DND-41 (cell line): ENCODE data around the gene PRKCB.

ENCODE experiments used
- ATAC-seq: fragments of 200-7000 bp; cut with Tn5 transposase; 3 replicates; pipeline ENCODE4 v1.9.1; 2021; ENCODE audit warnings: low read depth; ENCODE audit not compliant: insufficient read depth
- DNase-seq: peaks from one replicate; pipeline ENCODE4 v3.0.0-alpha.2; 2020
- H2AFZ ChIP-seq: 2 replicates; pipeline ENCODE4 v1.6.0; 2012; ENCODE audit warnings: low read depth, low read length
- H3K27ac ChIP-seq: 2 replicates; pipeline ENCODE4 v1.5.1; 2012; ENCODE audit warnings: low read length, inconsistent platforms
- H3K27me3 ChIP-seq: fragments of 200-600 bp; sonication (generic); 2 replicates; pipeline ENCODE4 v1.6.0; 2012; ENCODE audit warnings: low read length, mild to moderate bottlenecking, inconsistent platforms; ENCODE audit not compliant: insufficient read depth, poor library complexity
- H3K36me3 ChIP-seq: 2 replicates; pipeline ENCODE4 v1.5.1; 2012; ENCODE audit warnings: low read length, inconsistent platforms; ENCODE audit not compliant: insufficient read depth
- H3K4me1 ChIP-seq: 2 replicates; pipeline ENCODE4 v1.5.1; 2012; ENCODE audit warnings: mild to moderate bottlenecking, low read length; ENCODE audit not compliant: insufficient read depth
- H3K4me2 ChIP-seq: 2 replicates; pipeline ENCODE4 v1.6.0; 2012; ENCODE audit warnings: mild to moderate bottlenecking, moderate library complexity, low read length, inconsistent platforms; ENCODE audit not compliant: insufficient read depth
- H3K4me3 ChIP-seq, 2 experiments: fragments of 200-600 bp in 1 of 2; shearing (Covaris generic) in 1 of 2; 2 replicates each; pipeline ENCODE4 v1.5.1; 2012 to 2016; ENCODE audit warnings: inconsistent platforms in 2 of 2, low read length in 2 of 2, mild to moderate bottlenecking in 2 of 2, low read depth in 1 of 2, moderate library complexity in 1 of 2
- H3K79me2 ChIP-seq: 2 replicates; pipeline ENCODE4 v1.6.0; 2012; ENCODE audit warnings: low read length, inconsistent platforms; ENCODE audit not compliant: insufficient read depth
- H3K9ac ChIP-seq: 2 replicates; pipeline ENCODE4 v1.6.0; 2012; ENCODE audit warnings: low read depth, mild to moderate bottlenecking, inconsistent platforms, low read length, moderate library complexity
- H3K9me3 ChIP-seq: 2 replicates; pipeline ENCODE4 v1.5.1; 2012; ENCODE audit warnings: low read length, moderate library complexity, mild to moderate bottlenecking, inconsistent platforms; ENCODE audit not compliant: insufficient read depth, severe bottlenecking
- H4K20me1 ChIP-seq: 2 replicates; pipeline ENCODE4 v1.6.0; 2012; ENCODE audit warnings: low read length; ENCODE audit not compliant: insufficient read depth
- EZH2 ChIP-seq: IDR thresholded peaks from 3 replicates; pipeline ENCODE4 v1.6.1; 2012; ENCODE audit warnings: borderline replicate concordance, low read depth, mild to moderate bottlenecking, moderate library complexity, low read length, inconsistent platforms; ENCODE audit not compliant: severe bottlenecking
- TF ChIP-seq, protein P1 (sequence below): IDR thresholded peaks from 2 replicates; pipeline ENCODE4 v1.5.1; 2012; ENCODE audit warnings: borderline replicate concordance, low read length, moderate library complexity, mild to moderate bottlenecking; ENCODE audit not compliant: poor library complexity, severe bottlenecking; ENCODE audit errors: extremely low read depth

PRKCB gene

DNA sequence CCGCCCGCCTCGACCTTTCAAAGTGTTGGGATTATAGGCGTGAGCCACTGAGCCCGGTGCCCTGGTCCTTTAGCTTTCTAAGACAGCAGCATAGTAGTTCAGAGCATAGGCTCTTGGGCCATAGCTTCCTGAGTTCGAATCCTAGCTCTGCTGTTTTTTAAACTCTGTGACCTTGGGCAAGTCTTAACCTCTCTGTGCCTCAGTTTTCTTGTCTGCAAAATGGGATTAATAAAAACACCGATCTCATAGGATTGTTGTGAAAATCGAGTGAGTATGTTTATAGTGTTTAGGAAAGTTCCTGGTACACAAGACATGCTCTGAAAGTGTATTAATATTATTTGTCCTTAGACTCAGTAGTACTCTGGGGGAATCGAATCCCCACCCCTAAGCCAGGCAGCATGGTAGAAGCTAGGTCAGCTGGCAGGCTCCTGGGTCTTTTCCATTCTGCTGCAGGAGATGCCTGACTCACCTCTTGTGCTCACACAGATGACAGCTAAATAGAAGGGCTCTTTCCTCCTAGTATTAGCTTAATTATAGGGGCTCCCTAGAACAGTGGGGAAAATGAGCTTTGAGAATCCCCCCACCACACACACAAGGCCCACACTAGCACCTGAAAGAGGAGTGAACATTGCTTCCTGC lies 44.1 kb downstream of the PRKCB start:
- peaks cover 62% of the 10 kb centered on the region for H3K4me1 ChIP-seq
- TF ChIP-seq, protein P1, sequence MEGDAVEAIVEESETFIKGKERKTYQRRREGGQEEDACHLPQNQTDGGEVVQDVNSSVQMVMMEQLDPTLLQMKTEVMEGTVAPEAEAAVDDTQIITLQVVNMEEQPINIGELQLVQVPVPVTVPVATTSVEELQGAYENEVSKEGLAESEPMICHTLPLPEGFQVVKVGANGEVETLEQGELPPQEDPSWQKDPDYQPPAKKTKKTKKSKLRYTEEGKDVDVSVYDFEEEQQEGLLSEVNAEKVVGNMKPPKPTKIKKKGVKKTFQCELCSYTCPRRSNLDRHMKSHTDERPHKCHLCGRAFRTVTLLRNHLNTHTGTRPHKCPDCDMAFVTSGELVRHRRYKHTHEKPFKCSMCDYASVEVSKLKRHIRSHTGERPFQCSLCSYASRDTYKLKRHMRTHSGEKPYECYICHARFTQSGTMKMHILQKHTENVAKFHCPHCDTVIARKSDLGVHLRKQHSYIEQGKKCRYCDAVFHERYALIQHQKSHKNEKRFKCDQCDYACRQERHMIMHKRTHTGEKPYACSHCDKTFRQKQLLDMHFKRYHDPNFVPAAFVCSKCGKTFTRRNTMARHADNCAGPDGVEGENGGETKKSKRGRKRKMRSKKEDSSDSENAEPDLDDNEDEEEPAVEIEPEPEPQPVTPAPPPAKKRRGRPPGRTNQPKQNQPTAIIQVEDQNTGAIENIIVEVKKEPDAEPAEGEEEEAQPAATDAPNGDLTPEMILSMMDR, result no peak
- TF ChIP-seq EZH2, result no peak
- peaks cover 55% of the 10 kb centered on the region for H3K79me2 ChIP-seq
- ATAC-seq (no peak), DNase-seq (no peak)
- no peaks in the 10 kb centered on the region for H3K27me3 ChIP-seq
- H3K4me3 ChIP-seq, result no peak overlapping the region
- no peaks in the 10 kb centered on the region for H3K9me3 ChIP-seq
- H3K27ac ChIP-seq, result peak overlapping the region; percentile 66
- peak overlapping the region; percentile 12 for H3K4me2 ChIP-seq
- H4K20me1 ChIP-seq, result no peaks in the 10 kb centered on the region
- no peak overlapping the region for H3K9ac ChIP-seq
- 0 out of 2 replicates have a peak, but pooled peaks cover 4% of the 10 kb centered on the region for H3K36me3 ChIP-seq
- no peak overlapping the region for H2AFZ ChIP-seq

DNA sequence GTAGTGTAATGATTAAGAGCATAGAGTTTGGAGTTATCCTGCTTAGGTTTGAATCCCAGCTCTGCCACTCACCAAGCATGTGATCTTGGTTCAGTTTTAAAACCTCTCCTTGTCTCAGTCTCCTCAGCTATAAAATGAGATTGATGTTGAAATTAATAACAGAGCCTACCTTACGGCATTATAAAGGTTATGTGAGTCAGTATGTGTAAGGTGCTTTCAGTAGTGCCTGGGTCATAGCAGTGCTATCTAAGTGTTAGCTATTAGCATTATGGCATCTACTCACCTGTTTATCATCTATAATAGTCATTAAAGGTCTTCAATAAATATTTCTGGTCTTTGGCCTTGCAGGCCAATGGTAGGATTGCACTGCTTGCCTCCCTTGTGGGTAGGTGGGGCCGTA lies 53.4 kb downstream of the PRKCB start:
- Histone ChIP-seq H3K4me2 (no peak overlapping the region), H3K27me3 (no peaks in the 10 kb centered on the region), H3K4me1 (0 out of 2 replicates have a peak, but pooled peaks cover 2% of the 10 kb centered on the region), H4K20me1 (no peaks in the 10 kb centered on the region), H3K36me3 (peaks cover 11% of the 10 kb centered on the region; the same call in 1 of the 2 replicates), H3K79me2 (peaks cover 55% of the 10 kb centered on the region), H3K27ac (no peak overlapping the region), H2AFZ (no peak overlapping the region), H3K9ac (no peak overlapping the region), H3K9me3 (no peaks in the 10 kb centered on the region), H3K4me3 (no peak overlapping the region)
- DNase-seq (no peak), ATAC-seq (no peak)
- TF ChIP-seq EZH2, result no peak
- TF ChIP-seq, protein P1, result no peak

- TF ChIP-seq EZH2, result no peak
- TF ChIP-seq, protein P1, result no peak
- Histone ChIP-seq H3K36me3 (peaks cover 4% of the 10 kb centered on the region; the same call in 1 of the 2 replicates), H2AFZ (no peak overlapping the region), H3K79me2 (peaks cover 49% of the 10 kb centered on the region), H3K4me2 (no peak overlapping the region), H3K4me3 (no peak overlapping the region), H3K4me1 (peaks cover 39% of the 10 kb centered on the region), H3K27me3 (no peaks in the 10 kb centered on the region), H3K9ac (no peak overlapping the region), H3K9me3 (no peaks in the 10 kb centered on the region), H3K27ac (0 out of 2 replicates have a peak overlapping the region, but pooled peaks have one; percentile 15), H4K20me1 (no peaks in the 10 kb centered on the region)
- DNase-seq (no peak), ATAC-seq (no peak)
Measured at GRCh38 chr16:23893986-23894385, 58.2 kb downstream of the PRKCB start.
